ENCODE data around the gene PARP1. TPM values are rescaled to one million over a fixed set of nuclear protein-coding genes. Genes with fewer than 3 reads are reported as not detected.
A peak's percentile ranks its signal among the peaks of the same experiment; 100 is the strongest.
"Not testable (repeated sequence)": the region's sequence is repeated elsewhere in the genome, so short reads cannot be mapped to it uniquely, and the experiment has no call there.

PARP1 gene
- total RNA-seq, 2 experiments from 2014 or later, result 301 to 308 TPM

DNA sequence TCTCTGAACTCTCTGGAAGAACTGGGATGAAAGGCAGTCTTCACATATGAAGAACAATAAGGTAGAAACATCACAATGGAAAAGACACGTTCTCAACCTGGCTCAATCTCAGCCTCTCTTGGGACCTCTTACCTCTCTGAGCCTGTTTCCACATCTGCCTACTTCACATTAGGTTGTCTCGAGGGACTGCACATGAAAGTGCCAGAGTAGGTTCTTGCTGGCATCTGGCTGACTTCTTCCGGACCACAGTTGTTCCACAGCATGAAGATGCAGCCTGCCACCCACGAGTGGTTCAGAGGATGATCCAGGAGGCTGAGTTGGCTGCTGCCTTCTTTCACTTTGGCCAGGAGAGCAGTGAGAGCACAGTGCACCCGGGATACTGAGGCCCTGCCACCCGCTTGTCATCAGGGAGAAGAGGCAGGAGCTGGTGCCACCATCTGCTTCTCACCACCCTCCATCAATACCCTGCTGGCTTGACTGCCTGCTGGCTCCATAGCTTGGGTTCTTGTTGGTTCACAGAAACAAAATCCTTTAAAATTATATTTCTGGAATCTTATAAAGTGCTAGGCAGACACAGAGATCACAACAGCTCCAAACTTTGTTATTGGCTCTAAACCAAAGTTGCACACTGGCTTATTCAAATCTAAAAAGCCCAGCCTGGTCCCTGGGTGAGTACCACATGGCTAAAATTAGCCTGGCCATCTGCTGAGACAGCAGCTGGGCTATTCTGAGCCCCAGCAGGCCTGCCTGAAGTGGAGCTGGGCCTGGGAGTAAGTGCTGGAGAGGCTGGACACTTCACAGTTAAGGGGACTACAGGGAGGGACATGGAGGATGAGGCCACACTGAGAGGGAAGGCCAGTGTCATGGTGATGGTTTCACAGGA lies 52.0 kb downstream of the PARP1 start:
- H3K36me3 Mint-ChIP-seq, result peaks cover 24% of the 10 kb centered on the region
- no peak for DNase-seq
- no peak overlapping the region for H3K27ac Mint-ChIP-seq
- H3K27me3 Mint-ChIP-seq, result no peaks in the 10 kb centered on the region
- no peak overlapping the region for H3K4me3 Mint-ChIP-seq
- intact Hi-C loops (cut with micrococcal nuclease), result no loop called here
- no peaks in the 10 kb centered on the region for H3K9me3 Mint-ChIP-seq
- CTCF ChIA-PET, result interaction anchor here (0.9 kb wide), 1 partner anchor 23 kb away, joined by 4 read pairs; no protein-coding TSS in a partner anchor
- no peaks in the 10 kb centered on the region for H3K4me1 Mint-ChIP-seq (ENCODE audit: low read depth)
- POLR2A ChIA-PET, result no interaction called here

DNA sequence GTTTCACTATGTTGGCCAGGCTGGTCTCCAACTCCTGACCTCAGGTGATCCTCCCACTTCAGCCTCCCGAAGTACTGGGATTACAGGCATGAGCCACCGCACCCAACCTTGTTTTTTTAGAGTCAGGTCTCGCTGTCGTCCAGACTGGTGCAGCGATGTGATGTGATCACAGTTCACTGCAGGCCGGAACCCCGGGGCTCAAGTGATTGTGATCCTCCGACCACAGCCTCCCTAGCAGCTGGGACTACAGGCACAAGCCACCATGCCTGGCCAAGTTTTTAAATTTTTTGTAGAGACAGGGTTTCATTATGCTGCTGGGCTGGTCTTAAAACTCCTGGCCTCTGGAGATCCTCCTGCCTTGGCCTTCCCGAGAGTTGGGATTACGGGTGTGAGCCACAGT lies 52.9 kb downstream of the PARP1 start:
- Mint-ChIP-seq H3K4me3 (no peak overlapping the region), H3K9me3 (no peaks in the 10 kb centered on the region), H3K27me3 (no peaks in the 10 kb centered on the region), H3K4me1 (ENCODE audit: low read depth) (no peaks in the 10 kb centered on the region), H3K27ac (no peak overlapping the region), H3K36me3 (peaks cover 16% of the 10 kb centered on the region)
- ChIA-PET POLR2A (no interaction called here), CTCF (no interaction called here)
- intact Hi-C loops (cut with micrococcal nuclease), result no loop called here
- no peak for DNase-seq

DNA sequence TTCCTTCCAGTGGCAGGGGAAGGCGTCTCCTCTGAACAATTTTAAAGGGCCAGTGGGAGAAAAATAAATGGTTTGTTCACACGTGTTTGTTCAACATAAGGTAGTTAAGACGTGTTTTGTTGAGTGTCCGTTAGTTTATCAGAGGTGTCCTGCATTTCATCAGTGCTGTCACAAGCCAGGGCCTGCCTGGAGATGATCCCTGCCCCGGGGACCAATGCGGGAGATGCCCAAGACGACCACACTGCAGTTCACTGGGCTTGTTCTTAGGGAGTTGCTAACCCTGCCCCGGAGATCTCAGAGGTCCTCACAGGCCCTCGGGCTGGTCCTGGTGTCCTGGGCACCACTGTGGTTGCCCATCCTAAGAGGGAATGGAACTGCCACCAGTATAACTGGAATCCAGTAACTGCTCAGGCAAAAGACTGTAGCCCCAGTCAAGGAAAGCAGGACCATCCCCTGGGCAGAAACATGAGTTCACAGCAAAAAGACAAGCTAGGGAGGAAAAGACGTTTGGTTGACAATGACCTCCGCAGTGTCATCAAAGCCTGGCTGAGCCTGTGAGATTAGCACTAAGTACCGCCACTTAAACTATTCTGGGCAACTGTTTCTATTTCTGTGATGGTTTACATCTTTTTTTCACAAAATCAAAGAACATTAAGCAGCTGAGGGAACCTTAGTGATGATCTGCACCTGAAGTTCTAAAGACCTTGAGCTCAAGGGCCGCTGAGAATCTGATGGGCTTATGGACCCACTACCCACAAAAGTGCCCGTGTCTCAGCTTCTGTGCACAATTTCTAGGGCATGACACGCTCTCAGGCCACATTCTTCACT lies 54.0 kb downstream of the PARP1 start:
- no peak for DNase-seq
- no peaks in the 10 kb centered on the region for H3K9me3 Mint-ChIP-seq
- ChIA-PET POLR2A (no interaction called here), CTCF (no interaction called here)
- H3K4me1 Mint-ChIP-seq (ENCODE audit: low read depth), result no peaks in the 10 kb centered on the region
- H3K27ac Mint-ChIP-seq, result no peak overlapping the region
- H3K36me3 Mint-ChIP-seq, result peaks cover 8% of the 10 kb centered on the region
- no peak overlapping the region for H3K4me3 Mint-ChIP-seq
- H3K27me3 Mint-ChIP-seq, result no peaks in the 10 kb centered on the region
- intact Hi-C loops (cut with micrococcal nuclease), result no loop called here

DNA sequence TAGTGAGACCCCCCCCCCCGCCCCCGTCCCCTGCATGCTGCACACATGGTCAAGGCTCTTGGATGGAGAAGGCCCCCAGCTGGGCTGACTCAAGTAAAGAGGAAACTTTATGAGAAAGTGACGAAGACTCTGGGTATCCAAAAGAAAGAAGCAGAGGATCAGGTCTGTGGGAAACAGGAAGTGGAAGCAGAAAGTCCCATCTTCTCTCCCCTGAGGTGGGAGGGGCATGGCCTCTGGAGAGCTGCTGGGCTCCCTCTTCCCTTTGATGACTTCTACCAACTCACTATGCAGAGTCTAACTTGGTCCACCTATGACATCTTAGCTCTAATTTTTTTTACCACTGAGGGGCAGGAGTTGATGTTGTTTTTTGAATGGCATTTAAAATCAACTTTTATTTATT lies 56.2 kb downstream of the PARP1 start:
- CTCF ChIA-PET, result no interaction called here
- Mint-ChIP-seq H3K4me3 (no peak overlapping the region), H3K4me1 (ENCODE audit: low read depth) (no peaks in the 10 kb centered on the region), H3K9me3 (no peaks in the 10 kb centered on the region), H3K27me3 (no peaks in the 10 kb centered on the region), H3K36me3 (no peaks in the 10 kb centered on the region), H3K27ac (no peak overlapping the region)
- POLR2A ChIA-PET, result no interaction called here
- intact Hi-C loops (cut with micrococcal nuclease), result no loop called here
- DNase-seq, result no peak

DNA sequence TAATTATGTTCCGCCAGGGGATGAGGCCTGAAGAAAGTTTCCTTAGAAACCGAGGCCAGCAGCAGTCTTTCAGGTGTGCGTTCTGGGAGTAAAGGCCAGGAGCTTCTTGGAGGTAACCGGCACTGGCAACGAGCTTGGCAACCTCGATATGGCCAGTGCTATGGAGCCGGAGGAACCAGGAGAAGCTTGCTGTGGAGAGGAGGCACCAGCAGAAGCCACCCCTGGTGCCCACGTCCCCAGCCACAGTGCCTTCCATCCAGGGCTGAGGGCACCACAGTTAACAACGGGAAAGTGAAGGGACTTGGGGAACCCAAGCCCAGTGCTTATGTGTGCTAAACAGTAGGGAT lies 57.4 kb downstream of the PARP1 start:
- Mint-ChIP-seq H3K27ac (no peak overlapping the region), H3K27me3 (no peaks in the 10 kb centered on the region), H3K36me3 (no peaks in the 10 kb centered on the region), H3K9me3 (no peaks in the 10 kb centered on the region), H3K4me1 (ENCODE audit: low read depth) (no peaks in the 10 kb centered on the region), H3K4me3 (no peak overlapping the region)
- DNase-seq, result no peak
- intact Hi-C loops (cut with micrococcal nuclease), result no loop called here
- CTCF ChIA-PET, result interaction anchor here (0.9 kb wide), 1 partner anchor 13 kb away, joined by 3 read pairs; no protein-coding TSS in a partner anchor
- POLR2A ChIA-PET, result no interaction called here

DNA sequence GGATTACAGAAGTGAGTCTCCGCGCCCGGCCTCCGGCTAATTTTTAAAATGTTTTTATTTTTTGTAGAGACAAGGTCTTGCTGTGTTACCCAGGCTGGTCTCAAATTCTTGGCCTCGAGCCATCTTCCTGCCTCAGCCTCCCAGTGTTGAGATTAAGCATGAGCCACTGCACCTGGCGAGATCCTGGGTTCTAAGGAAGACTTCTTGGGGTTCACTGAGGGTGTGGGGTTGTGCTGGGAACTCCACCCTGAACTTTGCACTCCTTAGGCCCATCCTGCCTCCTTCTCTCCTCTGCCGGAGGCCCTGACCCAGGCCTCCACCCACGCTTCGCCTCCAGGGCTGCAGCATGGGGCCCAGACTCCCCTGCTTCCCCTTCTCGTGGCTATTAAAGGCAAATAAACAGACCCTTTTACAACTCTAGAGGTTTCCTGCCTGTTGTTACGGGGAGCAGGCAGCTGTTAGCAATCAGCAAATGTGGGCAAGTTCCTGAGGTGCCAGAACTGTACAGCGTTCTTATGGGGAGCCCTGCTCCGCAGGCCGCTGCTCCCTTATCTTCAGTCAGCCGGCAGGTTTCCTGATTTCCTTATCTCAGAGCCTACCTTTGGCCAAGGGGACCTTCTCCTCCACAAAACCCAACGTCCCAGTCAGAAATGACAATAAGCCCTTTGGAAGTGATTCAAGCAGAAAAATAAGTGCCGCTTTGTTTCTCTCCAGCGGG lies 57.9 kb downstream of the PARP1 start:
- Mint-ChIP-seq H3K36me3 (no peaks in the 10 kb centered on the region), H3K27me3 (no peaks in the 10 kb centered on the region)
- no peak for DNase-seq

DNA sequence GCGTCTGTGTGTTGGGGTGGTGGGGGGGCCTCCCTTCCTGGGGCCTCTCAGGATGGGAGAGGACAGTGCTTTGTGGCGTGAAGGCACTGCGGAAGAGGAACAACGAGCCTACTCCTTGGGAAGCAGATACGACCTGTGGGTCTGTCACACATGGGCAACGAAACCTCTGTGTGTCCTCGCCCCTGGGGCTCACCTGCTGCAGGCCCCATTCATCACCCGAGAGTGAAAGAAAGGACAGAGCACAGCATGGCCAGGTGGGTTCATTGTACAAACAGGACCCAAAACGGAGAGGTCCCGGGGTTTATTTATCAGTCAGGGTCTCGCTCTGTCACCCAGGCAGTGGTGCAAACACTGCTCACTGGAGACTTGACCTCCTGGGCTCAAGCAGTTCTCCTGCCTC lies 58.8 kb downstream of the PARP1 start:
- Mint-ChIP-seq H3K4me3 (no peak overlapping the region), H3K36me3 (no peaks in the 10 kb centered on the region), H3K27ac (no peak overlapping the region), H3K4me1 (ENCODE audit: low read depth) (no peaks in the 10 kb centered on the region), H3K27me3 (no peaks in the 10 kb centered on the region), H3K9me3 (no peaks in the 10 kb centered on the region)
- ChIA-PET POLR2A (no interaction called here), CTCF (no interaction called here)
- no peak for DNase-seq
- intact Hi-C loops (cut with micrococcal nuclease), result no loop called here

More for the DNA sequence above, 57.9 kb downstream of the PARP1 start:
- Mint-ChIP-seq H3K4me1 (ENCODE audit: low read depth) (no peaks in the 10 kb centered on the region), H3K4me3 (no peak overlapping the region), H3K27ac (no peak overlapping the region), H3K9me3 (no peaks in the 10 kb centered on the region)
- POLR2A ChIA-PET, result no interaction called here
- CTCF ChIA-PET, result interaction anchor here (0.9 kb wide), 1 partner anchor 13 kb away, joined by 3 read pairs; no protein-coding TSS in a partner anchor
- intact Hi-C loops (cut with micrococcal nuclease), result no loop called here

DNA sequence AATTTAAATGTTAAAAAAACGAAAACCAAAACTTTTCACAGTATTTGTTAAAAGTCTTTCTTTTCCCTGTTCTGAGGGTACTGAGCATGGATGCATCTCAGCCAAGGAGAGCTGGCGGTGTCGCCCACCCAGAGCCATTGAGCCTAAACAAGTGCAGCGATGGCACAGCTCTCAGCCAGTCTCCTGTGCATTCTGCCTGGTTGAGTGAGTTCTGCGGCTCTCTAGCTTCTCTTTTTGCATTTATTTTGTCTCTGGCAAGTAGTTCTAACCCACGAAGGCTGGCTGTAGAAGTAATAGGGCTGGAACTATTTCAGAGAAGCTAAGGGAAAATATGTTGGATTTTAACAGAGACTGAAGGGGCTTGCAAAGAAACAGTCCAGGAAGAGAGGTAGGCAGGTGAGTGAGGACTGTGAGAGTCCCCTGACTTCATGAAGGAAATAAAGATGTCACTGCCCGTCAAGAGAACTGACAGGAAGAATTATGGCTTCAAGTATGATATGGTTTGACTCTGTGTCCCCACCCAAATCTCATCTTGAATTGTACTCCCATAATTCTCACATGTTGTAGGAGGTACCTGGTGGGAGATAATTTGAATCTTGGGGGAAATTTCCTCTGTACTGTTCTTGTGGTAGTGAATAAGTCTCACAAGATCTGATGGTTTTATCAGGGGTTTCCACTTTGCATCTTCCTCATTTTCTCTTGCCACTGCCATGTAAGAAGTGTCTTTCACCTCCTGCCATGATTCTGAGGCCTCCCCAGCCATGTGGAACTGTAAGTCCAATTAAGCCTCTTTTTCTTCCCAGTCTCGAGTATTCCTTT lies 63.2 kb downstream of the PARP1 start:
- no peak for DNase-seq
- no peak overlapping the region for H3K27ac Mint-ChIP-seq
- peaks cover 8% of the 10 kb centered on the region for H3K9me3 Mint-ChIP-seq
- H3K27me3 Mint-ChIP-seq, result peaks cover 9% of the 10 kb centered on the region
- POLR2A ChIA-PET, result no interaction called here
- intact Hi-C loops (cut with micrococcal nuclease), result no loop called here
- H3K4me3 Mint-ChIP-seq, result no peak overlapping the region
- H3K36me3 Mint-ChIP-seq, result no peaks in the 10 kb centered on the region
- no peaks in the 10 kb centered on the region for H3K4me1 Mint-ChIP-seq (ENCODE audit: low read depth)
- CTCF ChIA-PET, result interaction anchor here (1.2 to 2.2 kb wide), 2 partner anchors 12 to 219 kb away, joined by 3 to 8 read pairs; no protein-coding TSS in a partner anchor

DNA sequence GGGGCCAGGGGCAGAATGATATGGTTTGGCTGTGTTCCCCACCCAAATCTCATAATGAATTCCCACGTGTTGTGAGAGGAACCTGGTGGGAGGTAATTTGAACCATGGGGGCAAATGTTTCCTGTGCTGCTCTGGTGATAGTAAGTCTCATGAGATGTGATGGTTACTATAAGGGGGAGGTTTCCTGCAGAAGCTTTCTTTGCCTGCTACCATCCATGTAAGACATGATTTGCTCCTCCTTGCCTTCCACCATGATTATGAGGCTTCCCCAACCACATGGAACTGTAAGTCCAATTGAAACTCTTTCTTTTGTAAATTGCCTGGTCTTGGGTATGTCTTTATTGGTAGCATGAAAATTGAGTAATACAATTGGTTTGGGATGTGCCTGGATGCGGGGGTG lies 65.2 kb downstream of the PARP1 start:
- Mint-ChIP-seq H3K9me3 (peaks cover 8% of the 10 kb centered on the region), H3K36me3 (no peaks in the 10 kb centered on the region), H3K27me3 (peaks cover 9% of the 10 kb centered on the region), H3K4me3 (no peak overlapping the region), H3K27ac (no peak overlapping the region), H3K4me1 (ENCODE audit: low read depth) (peaks cover 6% of the 10 kb centered on the region)
- CTCF ChIA-PET, result no interaction called here
- no peak for DNase-seq
- POLR2A ChIA-PET, result no interaction called here
- intact Hi-C loops (cut with micrococcal nuclease), result no loop called here

DNA sequence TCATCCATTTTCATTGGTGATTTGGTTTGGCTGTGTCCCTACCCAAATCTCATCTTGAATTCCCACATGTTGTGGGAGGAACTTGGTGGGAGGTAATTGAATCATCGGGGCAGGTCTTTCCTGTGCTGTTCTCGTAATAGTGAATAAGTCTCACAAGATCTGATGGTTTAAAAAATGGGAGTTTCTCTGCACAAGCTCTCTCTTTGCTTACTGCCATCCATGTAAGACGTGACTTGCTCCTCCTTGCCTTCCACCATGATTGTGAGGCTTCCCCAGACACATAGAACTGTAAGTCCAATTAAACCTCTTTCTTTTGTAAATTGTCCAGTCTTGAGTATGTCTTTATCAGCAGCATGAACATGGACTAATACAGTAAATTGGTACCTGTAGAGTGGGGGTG lies 67.8 kb downstream of the PARP1 start:
- H3K4me3 Mint-ChIP-seq; POLR2A ChIA-PET; CTCF ChIA-PET; H3K9me3 Mint-ChIP-seq; DNase-seq; intact Hi-C loops (cut with micrococcal nuclease); H3K36me3 Mint-ChIP-seq; H3K27ac Mint-ChIP-seq; H3K27me3 Mint-ChIP-seq: not testable (repeated sequence)
- H3K4me1 Mint-ChIP-seq (ENCODE audit: low read depth), result peaks cover 12% of the 10 kb centered on the region

DNA sequence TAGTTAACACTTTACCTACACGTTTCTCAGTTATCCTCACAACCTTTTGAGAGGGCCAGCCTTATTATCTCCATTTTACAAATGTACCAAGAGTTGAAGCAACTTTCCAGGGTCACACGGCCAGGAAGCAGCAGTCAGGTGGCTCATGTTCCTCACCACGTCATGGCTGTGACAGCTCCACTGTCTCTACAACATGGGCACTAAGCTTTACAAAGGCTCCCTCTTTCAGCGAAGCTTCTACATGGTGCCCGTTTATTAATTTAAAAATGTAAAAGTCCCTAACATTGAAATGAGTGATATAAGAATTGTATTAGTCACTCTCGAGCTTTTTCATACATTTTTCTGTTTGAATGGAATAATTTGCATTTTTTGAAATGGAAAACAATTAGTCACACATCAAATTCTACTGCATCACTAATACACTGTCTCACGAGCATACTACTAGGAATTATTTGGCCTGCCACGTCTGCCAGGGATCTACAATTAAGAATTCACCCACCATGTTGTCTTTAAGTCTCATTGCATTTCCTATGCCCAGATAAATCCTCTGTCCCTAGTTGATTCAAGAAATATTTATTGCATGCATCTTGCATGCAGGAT lies 70.5 kb downstream of the PARP1 start:
- Mint-ChIP-seq H3K27ac (peak overlapping the region; percentile 74), H3K9me3 (peaks cover 8% of the 10 kb centered on the region), H3K36me3 (no peaks in the 10 kb centered on the region), H3K4me3 (peak overlapping the region; percentile 3), H3K27me3 (peaks cover 6% of the 10 kb centered on the region), H3K4me1 (ENCODE audit: low read depth) (peaks cover 18% of the 10 kb centered on the region)
- DNase-seq, result peak; percentile 49
- ChIA-PET CTCF (interaction anchor here (0.7 to 1.8 kb wide), 3 partner anchors 13 to 217 kb away, joined by 3 to 7 read pairs (median 4); partner anchors contain the start of gene LIN9), POLR2A (no interaction called here)
- intact Hi-C loops (cut with micrococcal nuclease), result loop anchor here (1.0 kb wide), 1 partner anchor 212 kb away; no protein-coding TSS in a partner anchor

All from activated CD4-positive, alpha-beta memory T cell treated with anti-CD3 and anti-CD28 coated beads for 36 hours (primary cell).